ENCODE data around the gene MAP3K14.
A peak's percentile ranks its signal among the peaks of the same experiment; 100 is the strongest.

MAP3K14 gene

DNA sequence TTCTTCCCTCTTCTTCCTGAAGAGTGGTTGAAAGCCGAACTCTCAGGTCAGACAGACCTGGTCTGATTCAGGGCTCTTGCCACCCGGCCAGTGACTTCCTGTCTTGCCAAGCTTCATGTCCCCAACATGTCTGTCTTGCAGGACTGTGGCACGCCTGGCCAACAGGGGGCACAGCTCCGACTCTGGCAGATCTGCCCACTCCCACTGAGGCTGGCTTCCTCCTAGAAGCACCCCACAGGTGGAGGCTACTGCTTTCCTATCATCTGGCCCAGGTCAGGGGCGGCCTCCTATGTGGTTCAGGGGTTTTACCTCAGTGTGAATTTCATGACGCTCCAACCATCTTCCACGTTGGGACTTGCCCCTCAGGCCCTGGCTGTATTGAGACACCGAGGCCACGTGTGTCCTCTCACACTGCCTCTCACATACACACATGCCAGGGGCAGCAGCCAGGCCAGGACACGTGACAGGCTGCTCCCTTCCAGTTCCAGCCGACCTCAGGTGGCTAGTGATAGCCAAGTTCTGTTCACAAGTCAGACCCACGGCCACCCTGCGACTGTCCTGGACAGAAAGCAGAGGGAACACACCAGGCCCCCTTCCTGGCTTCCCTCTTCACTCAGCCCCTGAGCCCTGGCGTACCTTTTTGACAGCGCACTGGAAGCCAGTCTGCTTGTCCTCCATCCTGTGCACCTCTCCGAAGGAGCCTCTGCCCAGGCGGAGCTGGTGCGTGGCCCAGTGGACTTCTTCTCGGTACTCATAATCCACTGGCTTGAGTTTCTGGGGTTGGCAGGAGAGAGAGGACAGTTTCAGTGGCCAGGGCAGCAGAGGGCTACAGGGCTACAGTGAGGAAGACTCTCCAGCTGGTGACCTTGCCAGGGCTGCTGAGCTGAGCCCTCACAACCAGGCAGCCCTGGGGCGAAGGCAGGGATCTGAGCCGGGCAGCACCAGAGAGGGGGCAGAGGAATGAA lies 32.4 kb downstream of the MAP3K14 start:
- no peak overlapping the region for H3K4me3 ChIP-seq (ENCODE audit: low read depth, low read length)

DNA sequence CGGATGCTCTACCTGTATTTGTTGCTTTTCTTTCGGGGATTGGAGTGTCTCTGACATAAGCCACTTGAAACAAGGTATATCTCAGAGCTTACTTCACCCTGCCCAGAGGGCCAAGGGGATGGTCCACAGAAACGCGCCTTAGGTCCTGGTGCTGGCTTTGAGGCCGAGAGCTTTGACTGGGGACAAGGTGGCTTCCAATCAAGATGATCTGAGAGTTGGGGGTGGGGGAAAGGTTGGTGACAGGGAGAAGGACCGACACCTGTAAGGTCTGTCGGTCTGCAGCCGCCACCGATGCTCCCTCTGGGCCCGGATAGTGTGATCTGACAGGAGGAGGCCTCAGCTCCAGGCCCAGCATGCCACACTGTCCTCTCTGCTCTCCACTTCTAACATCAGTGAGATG lies 33.1 kb downstream of the MAP3K14 start:
- H3K4me3 ChIP-seq (ENCODE audit: low read depth, low read length): no peak overlapping the region

DNA sequence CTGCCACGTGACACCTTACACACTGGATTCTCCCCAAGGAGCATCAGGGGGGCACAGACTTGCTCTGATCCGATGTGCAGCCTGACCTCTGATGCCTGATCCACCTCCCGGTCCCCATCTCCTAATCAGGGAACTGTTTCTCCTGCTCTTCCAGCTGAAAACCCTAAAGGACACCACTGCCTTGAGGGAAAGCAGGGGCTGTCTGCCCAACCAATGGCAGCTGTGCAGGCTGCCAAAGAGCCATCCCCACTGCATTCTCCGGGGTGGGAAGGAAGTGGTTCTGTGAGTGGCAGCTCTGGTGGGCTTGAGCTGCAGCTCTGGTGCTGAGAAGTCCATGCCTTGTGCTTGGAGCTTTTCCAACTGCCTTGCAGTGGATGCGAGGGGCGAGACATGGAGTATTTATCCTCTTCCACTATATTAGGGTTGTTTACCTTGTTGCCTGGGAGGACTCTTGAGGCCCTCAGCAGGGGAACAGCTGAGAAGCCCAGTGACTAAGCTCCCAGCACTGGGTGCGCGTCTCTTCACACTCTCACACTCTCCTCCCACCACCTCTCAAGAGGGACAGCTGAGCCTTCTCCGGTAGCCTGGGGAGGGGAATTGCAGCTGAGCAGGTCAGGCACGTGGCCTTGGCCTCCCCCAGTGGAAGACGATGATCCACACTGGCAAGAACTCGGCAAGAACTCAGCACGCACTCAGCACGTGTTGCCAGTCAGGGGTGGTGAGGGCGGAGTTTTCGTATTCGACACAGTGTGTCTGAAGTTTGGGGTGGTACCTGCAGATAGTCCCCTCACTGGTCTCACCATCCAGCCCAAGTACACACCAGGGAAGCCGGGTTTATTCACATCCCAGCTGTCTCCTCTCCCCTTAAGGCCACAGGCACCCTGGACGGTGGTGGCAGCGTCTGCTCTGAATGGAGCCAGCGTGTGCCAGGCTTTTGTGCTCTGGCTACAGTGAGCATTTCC lies 33.9 kb downstream of the MAP3K14 start:
- no peak overlapping the region for H3K4me3 ChIP-seq (ENCODE audit: low read depth, low read length)

DNA sequence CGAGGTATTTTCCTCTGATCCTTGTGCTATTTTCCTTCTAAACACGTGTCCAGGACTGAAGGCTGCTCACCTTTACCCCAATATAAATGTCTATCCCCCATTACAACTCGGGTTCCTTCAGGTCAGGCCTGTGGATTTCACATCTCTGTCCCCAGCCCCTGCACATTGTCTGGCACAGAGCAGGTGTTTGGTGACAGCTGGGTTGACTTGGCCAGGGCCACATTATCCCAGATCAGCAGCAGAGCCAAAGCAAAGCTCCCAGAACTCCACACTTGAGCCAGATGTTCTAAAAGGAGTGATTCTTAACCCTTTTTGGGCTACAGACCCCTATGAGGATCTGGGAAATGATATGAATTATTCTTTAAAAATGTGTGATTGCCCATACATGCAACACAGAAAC lies 36.9 kb downstream of the MAP3K14 start:
- H3K4me3 ChIP-seq (ENCODE audit: low read depth, low read length): no peak overlapping the region

DNA sequence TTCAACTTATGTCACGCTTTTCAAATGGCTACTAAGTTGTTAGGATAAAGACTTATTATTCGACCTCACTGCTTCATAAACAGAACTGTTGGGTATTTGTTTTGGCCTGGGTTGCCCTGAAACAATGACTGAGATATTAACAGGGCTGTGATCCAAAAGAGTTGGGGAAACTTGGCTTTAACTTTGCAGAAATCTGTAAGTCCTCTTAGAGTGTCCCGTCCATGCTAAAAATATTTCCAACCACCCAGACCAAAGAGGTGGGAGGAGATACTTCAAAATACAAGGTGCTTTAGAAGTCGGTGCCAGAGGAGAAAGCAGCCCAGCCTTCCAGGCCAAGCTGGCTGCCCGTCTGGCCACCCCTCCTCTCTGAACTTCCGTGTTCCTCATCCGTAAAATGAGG lies 38.8 kb downstream of the MAP3K14 start:
- no peak overlapping the region for H3K4me3 ChIP-seq (ENCODE audit: low read depth, low read length)

DNA sequence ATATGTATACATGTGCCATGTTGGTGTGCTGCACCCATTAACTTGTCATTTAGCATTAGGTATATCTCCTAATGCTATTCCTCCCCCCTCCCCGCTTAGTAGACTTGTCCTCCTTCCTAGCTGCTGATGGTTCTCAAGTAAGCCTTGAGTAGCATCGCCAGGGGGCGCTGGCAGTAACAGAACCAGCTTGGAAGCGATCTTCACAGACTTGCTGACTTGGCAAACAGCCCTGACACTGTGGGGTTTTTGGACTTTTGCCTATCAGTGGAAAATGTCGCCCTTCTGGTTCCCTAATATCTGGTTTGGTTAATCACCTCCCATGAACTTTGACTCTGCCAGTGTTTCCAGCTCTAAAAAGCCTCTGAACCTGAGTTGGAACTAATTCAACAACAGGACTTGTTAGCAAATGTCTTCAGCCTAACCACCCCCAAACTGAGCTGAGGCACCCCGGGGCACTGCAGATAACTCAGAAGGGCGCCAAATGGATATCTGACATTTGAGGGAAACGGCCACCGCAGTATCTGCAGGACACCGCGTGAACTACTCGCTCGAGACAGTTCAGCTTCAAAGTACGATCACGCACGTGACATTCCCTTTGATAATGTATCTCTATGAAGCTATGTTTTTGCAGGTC lies 39.5 kb downstream of the MAP3K14 start:
- no peak overlapping the region for H3K4me3 ChIP-seq (ENCODE audit: low read depth, low read length)

DNA sequence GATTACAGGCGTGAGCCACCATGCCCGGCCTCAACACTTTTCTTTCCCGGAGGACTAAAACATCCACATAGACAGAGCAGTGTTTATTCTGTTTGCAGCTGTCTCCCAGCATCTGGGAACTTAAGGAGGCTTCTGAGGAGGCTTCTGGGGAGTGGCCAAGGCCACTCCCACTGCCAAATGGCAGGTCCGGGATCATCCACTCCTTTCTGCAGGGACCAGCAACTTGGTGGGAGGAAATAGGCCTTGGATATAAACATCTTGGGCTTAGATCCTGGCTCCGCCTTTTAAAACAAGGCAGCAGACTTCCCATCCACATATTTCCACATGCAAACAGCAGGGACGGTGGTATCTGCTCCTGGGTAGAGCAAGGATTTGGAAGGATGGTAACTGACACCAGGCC lies 40.8 kb downstream of the MAP3K14 start:
- H3K4me3 ChIP-seq (ENCODE audit: low read depth, low read length): no peak overlapping the region

DNA sequence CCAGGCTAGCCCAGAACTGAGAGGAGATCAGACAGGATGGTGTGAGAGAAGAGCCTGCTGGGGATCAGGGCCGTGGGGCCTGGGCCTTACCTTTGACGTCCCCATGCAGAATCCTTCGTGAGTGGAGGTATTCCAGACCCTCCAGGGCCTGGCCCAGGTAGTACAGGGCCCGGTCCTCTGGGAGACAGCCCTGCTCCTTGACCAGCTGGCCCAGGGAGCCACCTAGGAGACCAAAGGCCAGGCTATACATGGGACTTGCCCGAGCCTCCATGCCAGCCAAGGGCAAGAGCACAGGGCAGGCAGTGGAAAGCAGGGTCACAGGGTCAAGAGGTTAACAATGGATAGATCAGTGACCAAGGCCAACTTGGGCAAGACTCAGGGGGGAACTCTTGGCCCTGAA lies 42.8 kb downstream of the MAP3K14 start:
- no peak overlapping the region for H3K4me3 ChIP-seq (ENCODE audit: low read depth, low read length)

DNA sequence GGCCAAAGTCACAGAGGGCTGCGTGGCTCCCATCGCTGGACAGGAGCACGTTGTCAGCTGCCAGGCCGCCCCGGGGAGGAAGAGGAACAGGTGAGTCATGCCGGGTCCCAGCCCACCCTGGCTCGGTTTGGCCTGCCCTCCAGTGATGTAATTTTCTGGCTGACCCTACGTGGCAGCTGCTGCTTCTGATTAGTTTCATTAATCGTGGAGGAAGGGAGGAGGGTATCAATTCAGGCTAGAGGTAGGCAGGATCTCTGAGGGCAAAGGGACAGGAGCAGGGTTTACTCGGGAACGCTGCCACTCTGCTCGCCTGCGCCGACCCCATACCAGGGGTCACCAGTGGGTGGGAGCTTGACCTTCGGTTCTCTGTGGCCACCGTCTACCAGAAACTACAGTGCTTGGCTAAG lies 43.3 kb downstream of the MAP3K14 start:
- H3K4me3 ChIP-seq (ENCODE audit: low read depth, low read length): no peak overlapping the region

DNA sequence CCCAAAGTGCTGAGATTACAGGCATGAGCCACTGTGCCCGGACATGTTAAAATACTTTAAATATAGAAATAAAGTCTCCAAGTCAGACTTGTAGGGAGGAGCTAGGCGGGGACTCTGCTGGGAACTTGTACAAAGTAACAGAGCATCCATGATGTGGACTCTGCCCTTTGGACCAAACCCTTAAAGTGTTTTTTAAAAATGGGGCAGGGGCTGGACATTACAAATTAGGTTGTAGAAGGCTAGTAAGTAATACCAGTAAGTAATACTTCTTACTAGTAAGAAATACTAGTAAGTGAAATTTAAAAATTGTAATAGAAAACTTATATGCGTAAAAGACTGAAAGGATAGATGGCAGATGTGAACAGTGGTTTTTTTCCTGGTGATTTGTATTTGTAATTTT lies 45.2 kb downstream of the MAP3K14 start:
- H3K4me3 ChIP-seq (ENCODE audit: low read depth, low read length): no peak overlapping the region

DNA sequence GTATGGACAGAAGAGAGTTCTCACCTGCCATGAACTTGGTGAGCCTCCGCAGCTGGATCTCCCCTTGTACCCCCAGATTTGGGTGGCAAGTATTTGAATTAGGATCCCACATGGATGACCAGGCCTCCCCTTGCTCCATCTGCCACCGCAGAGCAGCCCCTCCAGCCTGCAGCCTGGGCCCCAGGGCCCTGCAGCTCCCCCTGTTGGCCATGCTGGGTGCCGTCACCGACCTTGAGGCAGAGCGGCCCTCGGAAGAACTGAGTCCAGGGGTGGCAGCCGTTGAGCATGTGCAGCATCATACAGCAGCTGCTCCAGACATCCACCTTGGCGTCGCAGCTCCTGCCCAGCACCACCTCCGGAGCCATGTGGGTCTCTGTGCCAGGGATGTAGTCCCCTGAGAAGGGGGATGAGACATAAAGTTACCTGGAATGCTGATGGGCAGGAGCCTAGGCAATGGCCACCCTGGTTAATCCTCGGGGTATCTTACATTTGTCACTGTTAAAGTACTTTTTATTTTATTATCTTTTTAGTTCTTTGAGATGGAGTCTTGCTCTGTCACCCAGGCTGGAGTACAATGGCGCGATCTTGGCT lies 45.9 kb downstream of the MAP3K14 start:
- H3K4me3 ChIP-seq (ENCODE audit: low read depth, low read length): no peak overlapping the region

DNA sequence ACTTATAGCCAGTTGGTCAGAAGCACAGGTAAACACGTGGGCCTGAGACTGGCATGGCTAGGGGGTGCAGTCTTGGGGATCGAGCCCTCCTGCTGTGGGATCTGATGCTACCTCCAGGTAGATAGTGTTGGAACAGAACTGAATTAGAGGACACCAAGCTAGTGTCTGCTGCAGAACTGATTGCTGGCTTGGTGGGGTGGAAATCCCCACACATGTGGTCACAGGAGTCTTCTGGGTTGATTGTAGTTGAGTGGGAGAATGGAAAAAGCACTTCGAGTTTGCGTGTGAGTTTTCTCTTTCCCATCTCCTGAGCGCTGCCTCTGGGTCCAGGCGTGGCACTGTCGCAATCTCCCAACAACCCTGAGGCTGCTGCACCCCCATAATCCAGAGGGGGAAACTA lies 46.9 kb downstream of the MAP3K14 start:
- H3K4me3 ChIP-seq (ENCODE audit: low read depth, low read length): no peak overlapping the region

DNA sequence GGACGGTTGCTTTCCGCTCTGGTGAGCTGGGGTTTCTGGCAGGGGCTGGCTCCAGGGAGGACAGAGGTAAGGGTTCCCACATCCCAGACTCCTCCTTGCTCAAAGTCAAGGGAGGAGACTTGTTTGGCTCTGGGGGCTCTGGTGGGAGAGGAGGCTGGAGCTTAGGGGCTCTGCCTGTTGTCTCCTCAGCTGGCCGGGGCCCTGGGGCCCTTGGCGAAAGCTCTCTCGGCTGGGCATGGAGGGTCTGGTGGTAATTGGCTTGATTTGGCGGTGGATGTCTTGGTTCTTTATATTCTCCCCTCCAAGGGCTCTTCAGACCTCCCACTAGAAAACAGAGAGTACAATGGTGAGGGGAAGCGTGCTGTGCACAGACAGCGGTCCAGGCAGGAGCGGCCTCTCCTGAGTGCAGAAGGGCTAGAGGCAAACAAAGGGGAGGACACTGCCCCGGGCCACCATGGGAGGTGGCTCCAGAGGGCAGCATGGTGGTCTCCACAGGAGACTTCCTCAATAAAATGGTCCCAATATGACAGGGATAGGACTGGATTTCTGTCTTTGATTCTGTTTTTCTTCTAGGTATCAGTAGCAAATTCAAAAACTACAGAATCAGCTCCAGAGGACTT lies 49.3 kb downstream of the MAP3K14 start:
- H3K4me3 ChIP-seq (ENCODE audit: low read depth, low read length): no peak overlapping the region

DNA sequence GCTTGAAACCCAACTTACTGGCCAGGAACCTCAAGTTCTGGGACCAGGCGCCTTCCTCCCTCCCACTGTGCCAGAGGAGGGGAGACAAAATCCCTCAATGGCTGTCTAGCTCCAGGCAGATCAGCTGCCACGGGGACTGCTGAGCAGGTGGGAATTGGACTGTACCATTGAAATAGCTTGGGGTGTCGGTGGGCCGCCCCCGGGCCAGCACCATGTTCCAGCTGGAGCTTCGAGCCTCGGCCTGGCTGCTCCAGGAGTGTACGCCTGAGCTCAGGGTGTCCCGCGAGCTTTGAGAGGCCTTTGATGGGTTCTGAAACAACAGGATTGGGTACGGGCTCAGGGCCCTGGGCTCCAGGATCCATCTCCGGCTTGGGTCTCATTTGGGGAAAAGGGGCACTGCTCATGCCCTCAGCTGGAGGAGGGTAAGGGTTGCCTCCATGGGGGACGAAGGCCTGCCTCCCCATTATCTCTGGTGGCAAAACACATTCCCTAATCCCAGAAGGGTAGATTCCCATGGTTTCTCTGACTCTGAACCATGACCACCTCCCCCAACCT lies 50.4 kb downstream of the MAP3K14 start:
- H3K4me3 ChIP-seq (ENCODE audit: low read depth, low read length): no peak overlapping the region

DNA sequence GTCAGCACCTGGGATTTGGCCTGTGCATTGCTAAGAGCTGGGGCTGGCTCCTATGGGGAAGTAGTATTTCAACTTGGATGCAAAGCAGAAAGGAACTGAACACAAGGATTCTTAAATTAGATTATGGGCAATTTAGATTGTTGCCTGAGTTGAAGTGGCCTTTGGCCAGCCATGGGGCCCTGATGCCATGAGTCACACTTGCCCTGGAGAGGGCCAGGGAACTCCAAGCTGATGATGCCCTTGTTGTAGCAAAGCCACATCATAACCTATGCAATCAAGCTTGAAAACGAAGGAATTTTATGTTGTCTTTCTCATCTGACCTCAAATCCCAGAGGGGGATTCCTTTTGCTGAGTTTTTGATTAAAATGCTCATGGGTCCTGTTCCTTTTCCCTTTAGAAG lies 51.0 kb downstream of the MAP3K14 start:
- no peak overlapping the region for H3K4me3 ChIP-seq (ENCODE audit: low read depth, low read length)

DNA sequence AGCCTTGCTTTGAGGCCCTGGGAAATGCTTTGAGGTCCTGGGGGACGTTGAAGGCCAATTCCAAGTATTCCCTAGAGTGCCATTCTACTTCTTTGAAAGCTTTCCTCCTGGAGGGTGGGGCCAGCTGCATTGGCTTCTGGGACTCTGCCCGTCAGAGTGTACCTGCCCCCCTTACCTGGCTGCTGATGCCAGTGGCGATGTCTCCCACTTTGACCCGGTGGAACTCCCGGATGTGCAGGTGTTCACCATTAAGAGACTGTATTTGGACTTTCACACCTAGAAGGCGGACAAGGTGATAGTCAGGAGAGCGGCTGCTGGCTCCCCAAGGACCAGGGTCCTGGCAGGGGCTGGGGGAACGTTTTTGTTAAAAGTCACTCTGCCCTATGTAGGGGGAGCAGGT lies 51.8 kb downstream of the MAP3K14 start:
- H3K4me3 ChIP-seq (ENCODE audit: low read depth, low read length): no peak overlapping the region

DNA sequence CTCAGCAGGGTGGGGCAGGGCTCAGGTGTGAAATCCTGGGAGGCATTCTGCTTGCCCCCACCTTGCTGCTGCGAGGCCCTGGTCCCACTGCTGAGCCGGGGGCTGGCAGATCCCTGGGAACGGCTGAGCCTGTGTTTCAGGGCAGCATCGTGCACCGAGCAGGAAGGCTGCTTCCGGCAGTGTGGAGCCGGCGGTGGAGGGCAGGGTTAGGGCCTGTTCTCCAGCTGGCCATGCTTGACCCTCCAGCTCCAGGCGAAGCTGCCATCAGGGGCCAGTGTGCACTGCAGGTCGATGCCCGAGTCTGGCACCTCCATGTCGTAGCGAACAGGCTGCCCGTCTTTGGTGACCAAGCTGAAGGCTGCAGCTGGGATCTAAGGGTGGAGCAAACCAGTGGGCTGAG lies 52.4 kb downstream of the MAP3K14 start:
- no peak overlapping the region for H3K4me3 ChIP-seq (ENCODE audit: low read depth, low read length)

DNA sequence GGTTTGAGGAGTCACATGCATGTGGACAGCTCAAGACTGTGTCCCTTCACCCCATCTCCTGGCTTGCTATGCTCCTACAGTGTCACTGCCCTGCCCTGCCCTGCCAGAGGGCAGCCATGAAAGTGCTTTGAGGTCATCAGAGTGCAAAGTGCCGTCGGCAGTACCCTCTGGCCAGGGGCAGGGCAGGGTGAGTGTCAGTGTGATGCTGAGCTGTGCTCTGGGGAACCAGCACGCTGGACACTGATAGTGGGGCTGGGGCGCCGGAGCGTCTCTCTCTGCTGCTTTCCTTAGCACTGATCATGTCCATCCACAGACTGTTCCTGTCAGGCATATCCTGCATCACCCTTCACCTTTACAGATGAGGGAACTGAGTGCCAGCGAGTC lies 53.4 kb downstream of the MAP3K14 start:
- H3K4me3 ChIP-seq (ENCODE audit: low read depth, low read length): no peak overlapping the region

DNA sequence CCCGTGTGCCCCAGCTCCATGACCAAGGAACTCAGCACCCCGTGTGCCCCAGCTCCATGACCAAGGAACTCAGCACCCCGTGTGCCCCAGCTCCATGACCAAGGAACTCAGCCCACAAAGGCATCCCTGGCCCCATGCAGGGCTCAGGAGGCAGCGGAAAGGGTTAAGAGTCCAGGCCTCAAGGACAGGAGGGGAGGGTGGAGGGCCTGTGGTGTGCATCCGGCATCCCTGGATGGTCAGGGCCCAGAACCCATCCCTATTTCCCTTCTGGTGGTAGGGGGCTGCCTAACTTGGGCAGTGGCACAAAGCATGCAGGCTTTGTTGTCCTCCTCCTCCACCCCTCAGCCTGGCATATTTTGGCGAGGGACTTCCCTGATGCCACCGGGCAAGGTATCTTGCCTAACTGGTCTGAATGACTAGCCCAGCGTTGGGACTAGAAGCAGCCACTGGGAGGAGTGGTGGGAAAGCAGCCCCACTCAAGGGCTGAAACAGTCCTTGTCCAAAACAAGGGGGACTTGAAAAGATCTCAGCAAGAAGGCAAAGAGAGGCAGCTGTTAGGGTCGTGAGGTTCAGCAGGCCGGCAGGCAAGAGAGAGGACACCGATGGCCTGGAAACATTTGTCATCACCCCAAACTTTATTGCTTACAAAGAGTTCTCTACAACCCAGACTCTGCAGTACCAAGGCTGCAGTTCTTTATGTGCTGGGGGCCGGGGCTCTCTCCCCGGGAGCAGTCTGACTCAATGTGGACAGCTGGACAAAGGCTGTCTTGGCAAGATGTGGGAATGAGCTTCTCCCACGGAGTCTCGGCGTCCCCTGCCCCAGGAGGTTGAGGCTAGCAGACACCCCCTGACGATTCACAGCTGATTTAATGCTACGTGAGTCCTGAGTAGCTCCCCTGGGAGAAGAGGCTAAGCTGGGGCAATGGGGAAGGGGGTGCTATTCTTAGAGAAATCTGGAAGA lies 54.0 kb downstream of the MAP3K14 start:
- peak overlapping the region; percentile 35 for H3K4me3 ChIP-seq (ENCODE audit: low read depth, low read length)

All from iPS-11a (cell line).